NCI-H2196 (cell line): Measurements from ENCODE around the gene GLP1R.

Source experiments
- DNase-seq: peaks from one replicate; lab custom pipeline; 2025; ENCODE audit not compliant: unreplicated experiment; lab: John Stamatoyannopoulos, UW

Gene GLP1R

DNA sequence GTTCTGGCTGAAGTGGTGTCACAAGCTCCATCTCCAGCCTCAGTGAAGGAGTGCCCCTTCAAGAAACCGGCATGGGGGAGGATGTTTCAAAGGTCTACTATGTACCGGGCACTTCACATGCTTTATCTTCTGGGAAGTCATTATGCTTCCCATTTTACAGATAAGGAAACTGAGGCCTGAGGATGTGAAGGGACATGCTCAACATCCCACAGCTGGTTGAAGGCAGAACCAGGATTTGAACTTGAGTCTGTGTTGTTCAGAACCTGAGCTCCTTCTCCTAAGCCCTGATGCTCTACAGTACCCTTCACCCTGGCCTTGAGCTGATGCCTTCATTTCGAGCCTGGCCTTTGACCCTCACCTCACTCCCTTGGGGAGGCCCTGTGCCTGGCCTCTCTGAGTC is 13.0 kb downstream of the GLP1R start:
- no peak for DNase-seq

DNA sequence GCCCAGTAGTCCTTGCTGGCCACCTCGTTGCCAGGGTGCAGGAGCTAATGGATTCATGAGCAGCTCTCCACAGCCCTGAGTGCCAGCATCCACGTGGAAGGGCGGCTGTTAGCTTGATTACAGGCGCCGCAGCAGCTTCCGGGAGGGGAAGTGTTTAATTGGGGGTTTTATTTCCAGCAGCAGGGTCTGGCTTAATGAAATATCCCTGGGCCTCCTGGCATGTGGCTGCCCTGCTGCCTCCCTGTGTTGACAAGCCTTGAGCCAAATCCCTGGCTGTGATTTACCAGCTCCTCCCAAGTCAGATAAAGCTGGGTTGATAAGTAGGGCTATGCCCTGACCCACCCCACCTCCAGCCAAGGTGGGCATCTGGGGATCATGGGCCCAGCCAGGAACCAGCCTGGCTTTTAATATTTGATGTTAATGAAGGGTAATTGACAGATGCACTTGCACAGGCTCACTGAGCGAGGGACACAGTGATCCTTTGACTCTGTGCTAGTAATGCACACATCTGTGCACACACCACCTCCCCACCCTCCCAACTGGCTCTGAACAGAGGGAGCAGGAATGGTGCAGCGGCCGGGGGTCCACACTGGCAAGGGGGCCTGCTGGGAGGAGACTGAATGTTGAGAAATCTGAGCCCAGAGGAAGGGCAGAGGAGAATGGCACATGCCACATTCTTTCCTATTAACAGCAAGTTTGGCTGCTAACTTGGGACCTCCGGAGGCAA is 13.6 kb downstream of the GLP1R start:
- DNase-seq = no peak

GRCh38 chr6:39063526-39063925 is 14.9 kb downstream of the GLP1R start:
- DNase-seq = no peak

- no peak for DNase-seq
Observed at GRCh38 chr6:39065561-39065960, 17.0 kb downstream of the GLP1R start.

DNA sequence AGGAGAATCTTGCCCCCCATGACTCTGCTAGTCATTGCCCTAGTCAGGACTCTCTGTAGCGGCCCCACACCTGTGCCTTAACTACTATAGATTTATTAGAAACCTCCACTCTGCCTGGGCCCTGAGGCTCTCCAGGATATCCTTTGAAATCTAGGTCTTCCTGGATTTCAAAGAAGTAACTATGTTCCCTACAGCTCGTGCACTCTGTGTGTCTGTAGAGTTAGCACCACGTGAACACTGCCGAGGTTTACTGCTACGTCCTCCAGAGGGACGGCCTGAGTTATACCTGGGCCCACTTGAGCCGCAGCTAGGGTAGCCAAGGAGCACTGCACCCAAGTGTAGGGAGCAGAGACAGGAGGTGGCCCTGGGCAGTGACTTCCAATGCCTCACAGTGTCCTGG is 19.8 kb downstream of the GLP1R start:
- no peak for DNase-seq

GRCh38 chr6:39072830-39073229 is 24.2 kb downstream of the GLP1R start:
- DNase-seq = no peak

DNA sequence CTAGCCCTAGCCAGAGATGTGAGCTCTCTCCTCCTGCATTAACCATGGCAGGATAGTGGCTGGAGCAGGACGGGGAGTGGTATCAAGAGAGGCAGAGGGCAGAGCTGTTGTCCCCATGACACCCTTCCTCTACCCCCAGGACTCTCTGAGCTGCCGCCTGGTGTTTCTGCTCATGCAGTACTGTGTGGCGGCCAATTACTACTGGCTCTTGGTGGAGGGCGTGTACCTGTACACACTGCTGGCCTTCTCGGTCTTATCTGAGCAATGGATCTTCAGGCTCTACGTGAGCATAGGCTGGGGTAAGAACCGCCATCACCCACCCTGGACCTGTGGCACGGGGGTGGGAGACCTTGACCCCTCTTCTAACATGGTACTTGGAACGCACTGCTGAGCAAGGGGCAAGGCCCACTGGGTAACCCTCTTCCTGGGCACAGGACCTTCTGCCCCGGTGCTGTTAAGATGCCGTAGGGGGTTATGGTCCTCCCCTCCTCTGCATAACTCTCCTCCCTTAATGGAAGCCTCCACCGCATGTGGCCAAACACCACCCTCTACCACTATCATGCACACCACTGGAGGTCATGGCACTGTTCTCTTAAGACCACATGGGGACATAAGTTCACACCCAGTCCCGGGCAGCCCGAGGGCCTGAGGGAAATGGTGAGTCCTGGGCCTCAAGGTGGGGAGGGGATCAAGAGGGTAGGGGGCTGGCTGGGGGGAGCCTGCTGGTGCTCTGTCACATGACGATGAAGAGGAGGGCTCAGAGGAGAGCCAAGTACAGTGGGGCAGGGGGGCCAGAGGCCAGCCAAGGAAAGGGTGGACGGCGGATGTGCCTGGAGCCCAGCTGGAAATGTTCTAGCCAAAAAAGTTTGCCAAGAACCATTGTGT is 25.1 kb downstream of the GLP1R start:
- DNase-seq = no peak

GRCh38 chr6:39074486-39074885 is 25.9 kb downstream of the GLP1R start:
- DNase-seq = no peak

GRCh38 chr6:39075010-39075686 is 26.6 kb downstream of the GLP1R start:
- no peak for DNase-seq

DNA sequence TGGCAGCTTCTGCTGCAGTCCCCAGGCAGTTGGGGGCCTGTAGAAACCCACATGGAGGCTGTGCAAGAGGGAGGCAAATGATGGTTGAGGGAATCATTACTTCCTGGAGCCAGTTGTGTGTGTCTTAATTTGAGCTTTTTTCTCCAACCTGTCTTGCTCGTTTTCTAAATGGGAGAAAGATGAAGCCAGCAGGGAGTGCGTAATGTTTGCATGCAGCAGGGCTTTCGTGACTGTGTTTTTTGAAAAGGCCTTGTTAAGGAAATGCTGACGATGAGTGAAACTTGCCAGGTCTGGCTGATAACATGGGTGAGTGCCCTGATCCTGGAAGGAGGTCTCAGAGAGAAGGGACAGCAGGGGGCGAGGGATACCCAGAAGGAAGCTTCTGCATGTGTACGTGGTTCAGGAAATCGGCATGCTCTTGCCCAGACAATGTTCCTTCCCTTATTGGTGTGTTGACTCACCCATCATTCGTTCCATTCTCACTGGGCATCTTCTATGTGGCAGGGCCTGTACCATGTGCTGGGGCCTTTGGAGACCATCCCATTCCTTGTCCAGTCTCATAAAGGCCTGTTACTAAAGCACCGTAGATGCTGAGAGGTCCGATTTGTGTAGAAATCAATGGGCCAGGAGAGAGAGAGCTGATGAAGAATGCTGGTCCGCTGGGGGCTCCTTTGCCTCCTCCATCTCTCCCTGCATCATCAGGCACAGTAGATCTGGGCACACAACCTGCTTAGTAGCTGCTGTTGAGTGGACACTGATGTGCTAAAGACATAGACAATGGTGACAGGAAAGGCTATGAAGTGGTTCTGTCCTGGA is 27.4 kb downstream of the GLP1R start:
- DNase-seq = no peak

DNA sequence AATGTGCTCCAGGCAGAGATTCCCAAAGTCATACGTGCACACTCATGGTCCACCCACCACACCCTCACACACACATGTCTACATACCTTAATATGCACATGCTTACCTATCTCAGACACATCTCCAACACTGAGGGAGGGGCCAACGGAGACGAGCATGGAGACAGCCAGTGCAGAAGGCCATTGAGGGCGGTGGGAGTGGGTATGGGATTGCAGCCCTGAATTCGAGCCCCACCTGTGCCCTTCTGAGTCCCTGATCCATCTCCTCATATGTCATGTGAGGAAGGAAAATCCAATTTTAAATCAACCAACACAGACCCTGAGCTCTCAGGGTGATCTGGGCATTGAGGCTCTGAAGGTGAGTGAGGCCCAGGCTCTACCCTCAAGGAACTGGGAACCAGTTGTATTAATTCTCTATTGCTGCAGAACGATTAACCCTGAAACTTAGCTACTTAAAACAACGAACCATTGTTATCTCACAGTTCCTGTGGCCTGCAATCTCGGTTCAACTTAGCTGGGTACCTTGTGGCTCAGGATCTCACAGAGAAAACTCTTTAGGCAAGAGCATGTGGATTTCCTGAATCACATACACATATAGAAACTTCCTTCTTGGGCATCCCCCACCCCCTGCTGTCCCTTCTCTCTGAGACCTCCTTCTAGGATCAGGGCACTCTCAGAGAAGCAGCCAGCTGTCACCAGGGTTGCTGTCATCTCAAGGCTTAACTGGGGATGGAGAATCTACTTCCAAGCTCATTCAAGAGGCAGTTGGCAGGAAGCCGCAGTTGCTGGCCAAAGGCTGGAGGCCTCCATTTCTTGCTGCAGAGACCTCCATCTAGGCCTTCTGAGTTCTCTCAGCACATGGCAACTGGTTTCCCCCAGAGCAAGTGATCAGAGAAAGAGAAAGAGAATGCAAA is 28.3 kb downstream of the GLP1R start:
- DNase-seq = no peak

DNA sequence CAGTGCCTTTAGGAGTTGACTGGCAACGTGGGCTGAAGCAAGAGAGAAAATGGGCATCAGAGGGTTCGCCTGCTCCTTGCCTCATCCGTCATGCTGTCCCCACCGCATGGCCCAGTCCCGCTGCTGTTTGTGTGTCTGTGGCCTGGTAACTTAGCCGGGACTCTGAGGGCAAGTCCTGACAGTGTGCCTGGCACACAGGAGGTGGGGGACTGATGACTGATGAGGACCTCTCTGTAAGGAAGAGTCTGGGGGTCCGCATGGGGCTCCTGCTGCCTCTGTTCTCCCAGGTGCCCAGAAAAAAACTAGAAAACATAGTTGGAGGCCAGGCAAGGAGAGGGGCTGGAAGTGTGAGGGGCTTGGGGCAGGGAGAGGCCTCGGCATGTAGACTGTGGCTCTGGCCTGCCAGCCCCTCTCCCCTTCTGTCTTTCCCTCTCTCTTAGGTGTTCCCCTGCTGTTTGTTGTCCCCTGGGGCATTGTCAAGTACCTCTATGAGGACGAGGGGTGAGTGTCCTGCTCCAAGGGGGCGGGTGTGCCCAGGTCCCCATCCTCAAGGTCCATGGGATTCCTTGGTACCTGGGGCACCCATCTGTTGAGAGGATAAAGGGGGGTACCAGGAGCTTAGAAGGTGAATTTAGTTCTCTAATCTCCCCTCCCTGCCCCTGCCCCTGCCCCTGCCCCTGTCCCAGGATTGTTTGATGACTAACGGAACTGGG is 29.5 kb downstream of the GLP1R start:
- no peak for DNase-seq

DNA sequence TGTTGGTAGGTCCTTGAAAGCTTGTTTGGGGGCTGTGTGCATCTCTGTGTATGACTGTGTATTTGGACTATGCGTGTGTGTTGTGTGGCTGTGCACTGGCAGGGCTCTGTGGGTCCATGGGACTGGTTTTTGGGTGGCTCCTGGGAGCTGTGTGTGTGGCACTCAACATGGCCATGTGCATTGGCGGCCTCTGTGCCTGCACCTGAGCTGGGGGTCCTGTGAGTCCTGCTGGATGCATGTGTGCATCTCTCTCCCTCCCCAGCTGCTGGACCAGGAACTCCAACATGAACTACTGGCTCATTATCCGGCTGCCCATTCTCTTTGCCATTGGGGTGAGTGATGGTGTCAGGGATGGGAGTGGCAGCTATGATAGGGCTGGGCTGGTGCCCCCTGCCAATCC is 30.1 kb downstream of the GLP1R start:
- DNase-seq = no peak

DNA sequence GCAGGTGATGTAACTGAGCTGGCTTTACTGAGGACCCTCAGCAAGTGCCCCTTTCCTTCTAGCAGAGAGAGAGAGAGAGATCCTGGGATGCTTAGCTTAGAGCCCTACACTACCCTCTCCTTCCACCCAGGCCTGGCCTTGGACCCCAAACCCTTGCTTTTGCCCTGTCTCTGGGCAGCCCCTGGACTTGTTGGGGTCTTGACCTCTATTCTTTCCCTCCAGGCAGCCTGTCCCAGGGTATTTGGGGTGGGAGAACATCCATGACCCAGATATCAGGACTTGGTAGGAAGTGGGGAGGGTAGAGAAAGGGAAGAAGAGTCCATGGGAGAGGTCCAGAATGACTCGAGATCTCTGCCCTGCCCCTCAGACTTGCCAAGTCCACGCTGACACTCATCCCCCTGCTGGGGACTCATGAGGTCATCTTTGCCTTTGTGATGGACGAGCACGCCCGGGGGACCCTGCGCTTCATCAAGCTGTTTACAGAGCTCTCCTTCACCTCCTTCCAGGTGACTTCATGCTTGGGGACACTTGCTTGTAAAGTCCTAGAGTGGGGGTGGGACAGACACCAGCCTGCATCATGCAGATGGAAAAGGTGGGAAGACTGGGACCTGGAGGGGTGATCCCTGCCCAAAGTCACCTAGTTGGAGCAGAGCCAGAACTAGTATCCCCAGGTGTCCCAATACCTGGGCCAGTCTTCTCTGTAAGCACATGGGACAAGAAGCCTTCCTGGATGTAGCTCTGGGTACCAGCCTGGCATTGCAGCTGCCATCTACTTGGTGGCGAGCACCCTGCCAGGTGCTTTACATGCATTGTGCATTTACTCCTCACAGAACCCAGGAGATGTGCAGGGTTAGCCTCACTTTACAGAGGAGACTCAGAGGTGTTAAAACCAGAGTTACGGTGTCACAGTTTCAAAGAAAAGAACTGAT is 30.9 kb downstream of the GLP1R start:
- no peak for DNase-seq

DNA sequence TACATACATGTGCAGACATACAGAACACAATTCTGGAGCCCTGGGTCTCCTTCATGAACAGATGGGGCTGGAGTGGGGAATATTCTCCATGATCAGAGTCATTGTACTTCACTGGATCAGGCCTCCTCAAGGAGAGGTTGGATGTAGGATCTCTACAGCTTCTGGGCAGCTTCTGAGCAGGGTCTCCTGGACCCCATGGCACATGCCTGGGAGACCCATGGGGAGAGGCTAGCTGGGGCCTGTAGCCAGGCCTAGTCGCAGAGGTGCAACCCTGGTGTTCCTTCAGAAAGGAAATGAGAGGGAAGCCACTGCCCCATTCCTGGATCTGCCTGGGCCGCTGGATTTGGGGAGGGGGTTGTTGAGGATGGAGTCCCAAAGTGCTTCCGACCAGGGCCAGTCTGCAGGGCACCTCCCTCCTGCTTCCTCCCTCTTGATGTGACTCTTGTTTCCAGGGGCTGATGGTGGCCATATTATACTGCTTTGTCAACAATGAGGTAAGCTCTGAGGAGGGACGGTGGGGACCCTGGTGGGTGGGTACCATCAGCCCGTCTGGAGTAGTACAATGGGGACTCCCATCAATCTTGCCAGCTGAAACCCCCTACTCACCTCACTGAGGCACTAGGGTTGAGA is 31.8 kb downstream of the GLP1R start:
- no peak for DNase-seq

GRCh38 chr6:39082310-39082709 is 33.7 kb downstream of the GLP1R start:
- no peak for DNase-seq

GRCh38 chr6:39083231-39083634 is 34.7 kb downstream of the GLP1R start:
- peak; percentile 83 for DNase-seq

- peak; percentile 62 for DNase-seq
Observed at GRCh38 chr6:39084506-39084905, 35.9 kb downstream of the GLP1R start.
